ENCODE results near the gene PTH1R.

The PTH1R gene

DNA sequence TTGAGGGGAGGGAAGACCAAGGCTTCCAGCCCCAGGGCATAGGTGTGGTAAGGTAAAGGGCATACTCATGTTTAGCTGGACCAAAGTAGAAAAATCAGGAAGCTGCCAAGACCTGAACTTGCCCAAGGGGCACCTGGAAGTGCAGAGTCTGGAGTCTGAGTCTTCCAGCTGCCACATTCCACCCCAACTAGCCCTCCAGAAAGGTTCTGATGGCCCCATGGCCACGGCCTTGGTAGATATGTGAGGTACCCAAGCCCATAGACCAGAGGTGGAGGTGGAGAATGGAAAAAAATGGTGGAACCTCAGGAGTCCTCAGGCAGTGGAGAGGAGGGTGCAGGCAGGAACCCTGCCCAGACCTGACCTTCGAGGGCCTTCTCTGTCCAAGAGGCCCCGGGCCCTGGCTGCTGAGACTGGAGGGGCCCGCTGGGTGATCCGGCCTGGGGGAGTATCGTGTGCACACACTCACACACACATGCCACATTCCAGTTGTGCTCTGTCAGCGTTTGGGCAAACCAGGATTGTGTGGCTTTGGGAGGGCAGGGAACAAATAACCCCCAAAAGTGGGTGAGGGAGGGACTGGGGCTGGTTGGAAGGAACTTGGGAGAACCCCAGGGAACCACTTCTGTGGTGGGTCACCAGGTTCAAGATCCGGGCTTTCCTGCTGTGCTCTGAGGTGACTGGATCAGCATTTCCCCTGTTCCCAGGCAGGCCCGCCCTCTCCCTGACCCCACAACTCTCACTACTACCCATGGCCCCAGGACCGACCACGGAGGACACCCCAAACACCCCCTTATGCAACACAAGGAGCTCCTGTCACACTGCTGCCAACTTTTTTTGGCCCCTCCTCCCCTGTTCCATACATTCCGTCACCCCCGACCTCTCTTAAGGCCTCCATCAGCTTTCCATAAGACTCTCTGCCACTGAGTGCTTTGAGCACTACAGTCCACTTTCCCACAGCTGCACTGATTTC is 25.9 kb upstream of the PTH1R start:
- FAIRE-seq = no peak
- DNase-seq (ENCODE audit: insufficient read length) = no peak
- TF ChIP-seq TAF1 (IDR thresholded peaks at IDR 0.05; ENCODE audit: borderline replicate concordance, low read depth, low read length) = no peak
- no peak for TF ChIP-seq POLR2A (IDR thresholded peaks at IDR 0.05; ENCODE audit: low read depth, low read length)
- TF ChIP-seq POLR2AphosphoS5 (IDR thresholded peaks at IDR 0.05; ENCODE audit: low read depth, low read length) = no peak

DNA sequence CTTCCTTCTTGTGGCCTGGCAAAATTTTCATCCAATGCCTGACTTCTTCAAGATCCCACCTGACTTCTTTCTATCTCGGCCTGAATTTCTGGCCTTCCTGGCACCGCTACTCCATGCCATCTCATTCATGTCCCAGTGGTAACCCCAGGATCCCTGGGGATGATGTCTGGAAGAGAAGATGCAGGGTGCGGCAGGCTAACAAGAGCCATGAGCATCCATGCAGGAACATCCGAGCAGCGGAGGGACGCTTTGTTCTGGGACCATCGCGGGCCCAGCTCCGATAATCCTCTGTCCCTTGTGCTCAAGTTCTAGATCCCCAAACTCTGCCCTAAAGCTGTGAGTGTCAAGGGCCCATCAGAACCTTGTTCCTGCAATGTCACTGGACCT is 25.2 kb upstream of the PTH1R start:
- DNase-seq (ENCODE audit: insufficient read length) = no peak
- no peak for FAIRE-seq
- TF ChIP-seq TAF1 (IDR thresholded peaks at IDR 0.05; ENCODE audit: borderline replicate concordance, low read depth, low read length) (no peak), POLR2A (IDR thresholded peaks at IDR 0.05; ENCODE audit: low read depth, low read length) (no peak), POLR2AphosphoS5 (IDR thresholded peaks at IDR 0.05; ENCODE audit: low read depth, low read length) (no peak)

GRCh38 chr3:46852839-46853355 is 24.6 kb upstream of the PTH1R start:
- DNase-seq (ENCODE audit: insufficient read length) = no peak
- TF ChIP-seq POLR2A (IDR thresholded peaks at IDR 0.05; ENCODE audit: low read depth, low read length) (no peak), TAF1 (IDR thresholded peaks at IDR 0.05; ENCODE audit: borderline replicate concordance, low read depth, low read length) (no peak), POLR2AphosphoS5 (IDR thresholded peaks at IDR 0.05; ENCODE audit: low read depth, low read length) (no peak)
- FAIRE-seq = no peak

- no peak for TF ChIP-seq TAF1 (IDR thresholded peaks at IDR 0.05; ENCODE audit: borderline replicate concordance, low read depth, low read length)
- TF ChIP-seq POLR2AphosphoS5 (IDR thresholded peaks at IDR 0.05; ENCODE audit: low read depth, low read length) = no peak
- TF ChIP-seq POLR2A (IDR thresholded peaks at IDR 0.05; ENCODE audit: low read depth, low read length) = no peak
- DNase-seq (ENCODE audit: insufficient read length) (no peak), FAIRE-seq (no peak)
Measured at GRCh38 chr3:46853441-46854415, 23.8 kb upstream of the PTH1R start.

DNA sequence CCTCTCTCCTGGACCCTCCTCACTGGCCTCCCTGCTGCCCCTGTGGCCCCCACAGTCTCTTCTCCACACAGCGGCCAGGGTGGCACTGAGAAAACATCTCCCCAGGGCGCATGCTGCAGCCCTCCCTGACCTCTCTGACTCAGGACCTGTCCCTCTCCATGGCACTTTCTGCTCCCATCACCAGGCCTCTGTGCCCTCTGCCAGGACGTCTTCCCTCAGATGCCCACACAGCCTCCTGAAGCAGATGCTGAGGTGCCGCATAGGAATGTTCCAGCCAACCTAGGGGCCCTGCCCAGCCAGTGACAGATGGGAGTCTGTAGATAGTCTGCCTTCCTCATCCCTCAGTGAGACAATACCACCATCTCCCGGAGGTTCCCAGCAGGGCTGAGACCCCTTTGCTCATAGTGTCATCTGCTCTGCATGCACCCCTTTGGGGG is 22.9 kb upstream of the PTH1R start:
- no peak for DNase-seq (ENCODE audit: insufficient read length)
- no peak for FAIRE-seq
- TF ChIP-seq POLR2A (IDR thresholded peaks at IDR 0.05; ENCODE audit: low read depth, low read length) = no peak
- no peak for TF ChIP-seq TAF1 (IDR thresholded peaks at IDR 0.05; ENCODE audit: borderline replicate concordance, low read depth, low read length)
- no peak for TF ChIP-seq POLR2AphosphoS5 (IDR thresholded peaks at IDR 0.05; ENCODE audit: low read depth, low read length)

DNA sequence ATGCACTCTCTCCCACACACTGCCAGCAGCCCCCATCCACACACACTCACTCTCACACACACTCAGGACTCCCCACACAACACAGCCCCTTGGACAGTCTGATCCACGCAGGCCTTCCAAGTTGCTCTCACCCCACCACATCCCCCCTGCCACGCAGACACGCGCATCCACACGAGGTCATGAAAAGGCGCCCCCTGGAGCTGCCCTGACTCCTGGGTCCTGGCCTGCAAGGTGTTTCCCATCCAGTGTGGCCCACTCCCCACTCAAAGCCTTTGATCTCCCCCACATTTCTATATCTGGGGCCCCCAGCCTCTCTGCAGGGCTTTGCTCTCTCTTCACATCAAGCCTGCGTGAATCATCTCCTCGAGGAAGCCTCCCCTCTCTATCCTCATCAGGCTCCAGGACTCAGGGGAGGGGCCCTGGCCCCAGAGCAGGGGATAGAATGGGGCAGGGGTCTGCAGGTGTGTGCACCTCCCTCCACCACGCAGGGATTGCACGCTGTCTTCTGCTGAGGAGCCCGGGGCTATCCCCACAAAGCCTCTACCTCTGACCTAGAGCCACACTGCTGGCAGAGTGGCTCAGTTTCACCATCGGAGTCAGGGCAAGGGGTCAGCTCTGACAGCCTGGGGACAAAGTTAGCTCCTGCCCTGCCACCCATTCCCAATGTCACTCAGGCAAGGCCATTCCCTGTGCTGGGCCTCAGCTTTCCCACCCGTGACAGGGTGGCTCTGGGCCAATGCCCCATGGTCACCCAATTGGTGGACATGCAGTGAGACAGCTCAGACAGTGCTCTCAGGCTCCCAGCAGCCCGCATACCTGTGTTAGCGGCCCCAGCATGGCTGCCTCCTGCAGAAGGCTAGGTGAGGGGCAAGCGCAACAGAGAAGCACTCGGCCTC is 20.7 kb upstream of the PTH1R start:
- DNase-seq (ENCODE audit: insufficient read length) = no peak
- FAIRE-seq = no peak
- TF ChIP-seq POLR2AphosphoS5 (IDR thresholded peaks at IDR 0.05; ENCODE audit: low read depth, low read length) = no peak
- no peak for TF ChIP-seq TAF1 (IDR thresholded peaks at IDR 0.05; ENCODE audit: borderline replicate concordance, low read depth, low read length)
- no peak for TF ChIP-seq POLR2A (IDR thresholded peaks at IDR 0.05; ENCODE audit: low read depth, low read length)

- FAIRE-seq = no peak
- TF ChIP-seq POLR2AphosphoS5 (IDR thresholded peaks at IDR 0.05; ENCODE audit: low read depth, low read length) = no peak
- no peak for TF ChIP-seq POLR2A (IDR thresholded peaks at IDR 0.05; ENCODE audit: low read depth, low read length)
- TF ChIP-seq TAF1 (IDR thresholded peaks at IDR 0.05; ENCODE audit: borderline replicate concordance, low read depth, low read length) = no peak
- DNase-seq (ENCODE audit: insufficient read length) = no peak
Measured at GRCh38 chr3:46857485-46858341, 19.8 kb upstream of the PTH1R start.

DNA sequence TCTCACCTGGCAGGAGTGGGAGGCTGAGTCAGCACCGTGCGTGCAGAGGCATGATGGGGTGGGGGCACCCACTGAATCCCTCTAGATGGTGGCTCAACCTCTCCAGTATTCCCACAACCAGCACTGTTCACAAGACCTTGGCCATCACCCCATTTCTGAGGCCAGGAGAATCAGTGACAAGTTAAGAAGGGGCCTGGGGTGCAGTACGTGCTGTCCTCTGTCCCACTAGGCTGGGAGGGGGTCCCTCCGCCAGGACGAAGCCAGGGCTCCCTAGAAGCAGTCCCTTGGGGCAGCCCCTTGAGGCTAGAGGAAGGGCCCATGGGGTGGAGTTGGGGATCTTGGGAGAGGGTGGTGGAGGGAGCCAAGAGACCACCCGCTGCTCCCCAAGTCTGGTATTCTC is 19.1 kb upstream of the PTH1R start:
- DNase-seq (ENCODE audit: insufficient read length) = no peak
- TF ChIP-seq POLR2A (IDR thresholded peaks at IDR 0.05; ENCODE audit: low read depth, low read length) = no peak
- TF ChIP-seq POLR2AphosphoS5 (IDR thresholded peaks at IDR 0.05; ENCODE audit: low read depth, low read length) = no peak
- no peak for TF ChIP-seq TAF1 (IDR thresholded peaks at IDR 0.05; ENCODE audit: borderline replicate concordance, low read depth, low read length)
- no peak for FAIRE-seq

- no peak for DNase-seq (ENCODE audit: insufficient read length)
- no peak for FAIRE-seq
- TF ChIP-seq POLR2A (IDR thresholded peaks at IDR 0.05; ENCODE audit: low read depth, low read length) (no peak), TAF1 (IDR thresholded peaks at IDR 0.05; ENCODE audit: borderline replicate concordance, low read depth, low read length) (no peak), POLR2AphosphoS5 (IDR thresholded peaks at IDR 0.05; ENCODE audit: low read depth, low read length) (no peak)
Measured at GRCh38 chr3:46859001-46859710, 18.4 kb upstream of the PTH1R start.

All from GM12892 (cell line).